ENCODE data around the gene ELFN1. TPM values are rescaled to one million over a fixed set of nuclear protein-coding genes. Genes with fewer than 3 reads are reported as not detected.

ELFN1 gene
- total and polyA plus RNA-seq, 9 of the 15 experiments (the other 6 are each of a cell fraction or from before 2014, with no cell fraction given), result 0.04 to 0.64 (median 0.18) TPM; not detected in 2

DNA sequence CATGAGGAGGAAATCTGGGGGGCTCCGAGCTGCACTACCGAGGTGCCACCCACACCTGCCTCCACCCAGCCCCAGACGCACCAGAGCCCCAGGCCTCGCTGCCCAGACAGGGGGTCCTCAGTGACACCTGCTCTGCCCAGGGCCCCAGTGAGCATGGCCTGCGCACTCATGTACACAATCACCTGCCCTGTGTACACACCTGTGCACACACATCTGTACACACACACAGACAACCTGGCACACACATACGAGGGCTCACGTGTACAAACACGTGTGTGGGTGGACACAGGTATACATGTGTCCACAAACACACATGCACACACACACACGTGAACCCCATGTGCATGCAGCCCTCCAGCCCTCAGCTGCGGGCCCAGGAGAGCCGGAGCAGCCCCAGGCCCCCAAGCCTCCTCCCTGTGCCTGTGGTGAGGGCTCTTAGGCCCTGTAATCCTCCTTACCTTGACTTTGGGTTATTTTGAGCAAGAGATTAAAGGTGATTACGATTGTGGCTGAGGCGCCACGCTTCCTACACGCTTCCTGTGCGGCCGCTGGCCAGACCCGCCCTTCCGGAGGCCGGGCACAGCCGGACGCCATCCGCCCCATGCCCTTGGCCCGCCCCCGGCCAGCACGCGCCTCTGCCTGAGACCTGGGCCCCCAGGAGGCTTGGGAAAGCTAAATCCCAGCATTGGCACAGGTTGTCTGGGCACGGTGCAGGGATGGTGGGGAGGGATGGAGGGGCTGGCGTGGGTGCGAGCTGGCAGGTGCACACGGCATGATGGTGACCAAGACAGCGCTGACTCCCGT is 71.9 kb downstream of the ELFN1 start (continued):
- TF ChIP-seq, protein P1, sequence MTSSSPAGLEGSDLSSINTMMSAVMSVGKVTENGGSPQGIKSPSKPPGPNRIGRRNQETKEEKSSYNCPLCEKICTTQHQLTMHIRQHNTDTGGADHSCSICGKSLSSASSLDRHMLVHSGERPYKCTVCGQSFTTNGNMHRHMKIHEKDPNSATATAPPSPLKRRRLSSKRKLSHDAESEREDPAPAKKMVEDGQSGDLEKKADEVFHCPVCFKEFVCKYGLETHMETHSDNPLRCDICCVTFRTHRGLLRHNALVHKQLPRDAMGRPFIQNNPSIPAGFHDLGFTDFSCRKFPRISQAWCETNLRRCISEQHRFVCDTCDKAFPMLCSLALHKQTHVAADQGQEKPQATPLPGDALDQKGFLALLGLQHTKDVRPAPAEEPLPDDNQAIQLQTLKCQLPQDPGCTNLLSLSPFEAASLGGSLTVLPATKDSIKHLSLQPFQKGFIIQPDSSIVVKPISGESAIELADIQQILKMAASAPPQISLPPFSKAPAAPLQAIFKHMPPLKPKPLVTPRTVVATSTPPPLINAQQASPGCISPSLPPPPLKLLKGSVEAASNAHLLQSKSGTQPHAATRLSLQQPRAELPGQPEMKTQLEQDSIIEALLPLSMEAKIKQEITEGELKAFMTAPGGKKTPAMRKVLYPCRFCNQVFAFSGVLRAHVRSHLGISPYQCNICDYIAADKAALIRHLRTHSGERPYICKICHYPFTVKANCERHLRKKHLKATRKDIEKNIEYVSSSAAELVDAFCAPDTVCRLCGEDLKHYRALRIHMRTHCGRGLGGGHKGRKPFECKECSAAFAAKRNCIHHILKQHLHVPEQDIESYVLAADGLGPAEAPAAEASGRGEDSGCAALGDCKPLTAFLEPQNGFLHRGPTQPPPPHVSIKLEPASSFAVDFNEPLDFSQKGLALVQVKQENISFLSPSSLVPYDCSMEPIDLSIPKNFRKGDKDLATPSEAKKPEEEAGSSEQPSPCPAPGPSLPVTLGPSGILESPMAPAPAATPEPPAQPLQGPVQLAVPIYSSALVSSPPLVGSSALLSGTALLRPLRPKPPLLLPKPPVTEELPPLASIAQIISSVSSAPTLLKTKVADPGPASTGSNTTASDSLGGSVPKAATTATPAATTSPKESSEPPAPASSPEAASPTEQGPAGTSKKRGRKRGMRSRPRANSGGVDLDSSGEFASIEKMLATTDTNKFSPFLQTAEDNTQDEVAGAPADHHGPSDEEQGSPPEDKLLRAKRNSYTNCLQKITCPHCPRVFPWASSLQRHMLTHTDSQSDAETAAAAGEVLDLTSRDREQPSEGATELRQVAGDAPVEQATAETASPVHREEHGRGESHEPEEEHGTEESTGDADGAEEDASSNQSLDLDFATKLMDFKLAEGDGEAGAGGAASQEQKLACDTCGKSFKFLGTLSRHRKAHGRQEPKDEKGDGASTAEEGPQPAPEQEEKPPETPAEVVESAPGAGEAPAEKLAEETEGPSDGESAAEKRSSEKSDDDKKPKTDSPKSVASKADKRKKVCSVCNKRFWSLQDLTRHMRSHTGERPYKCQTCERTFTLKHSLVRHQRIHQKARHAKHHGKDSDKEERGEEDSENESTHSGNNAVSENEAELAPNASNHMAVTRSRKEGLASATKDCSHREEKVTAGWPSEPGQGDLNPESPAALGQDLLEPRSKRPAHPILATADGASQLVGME (CRISPR knock-in tag; IDR thresholded peaks at IDR 0.05), result 0 out of 2 replicates have a peak, but pooled peaks have one; percentile 12
- TF ChIP-seq, protein P2, sequence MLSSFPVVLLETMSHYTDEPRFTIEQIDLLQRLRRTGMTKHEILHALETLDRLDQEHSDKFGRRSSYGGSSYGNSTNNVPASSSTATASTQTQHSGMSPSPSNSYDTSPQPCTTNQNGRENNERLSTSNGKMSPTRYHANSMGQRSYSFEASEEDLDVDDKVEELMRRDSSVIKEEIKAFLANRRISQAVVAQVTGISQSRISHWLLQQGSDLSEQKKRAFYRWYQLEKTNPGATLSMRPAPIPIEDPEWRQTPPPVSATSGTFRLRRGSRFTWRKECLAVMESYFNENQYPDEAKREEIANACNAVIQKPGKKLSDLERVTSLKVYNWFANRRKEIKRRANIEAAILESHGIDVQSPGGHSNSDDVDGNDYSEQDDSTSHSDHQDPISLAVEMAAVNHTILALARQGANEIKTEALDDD (IDR thresholded peaks at IDR 0.05), result no peak
- TF ChIP-seq KLF1 (tag; IDR thresholded peaks at IDR 0.05) (peak; percentile 97), TOE1 (IDR thresholded peaks at IDR 0.05; ENCODE audit: borderline replicate concordance) (no peak; the same call in 1 of the 2 replicates), TOE1 (CRISPR knock-in tag; IDR thresholded peaks at IDR 0.05; ENCODE audit: borderline replicate concordance, low read depth) (0 out of 2 replicates have a peak, but pooled peaks have one; percentile 53), HMG20A (CRISPR knock-in tag; conservative IDR thresholded peaks at IDR 0.05) (no peak), MCM3 (IDR thresholded peaks at IDR 0.05) (no peak), ARID2 (IDR thresholded peaks at IDR 0.05) (peak; percentile 91), CTBP1 (IDR thresholded peaks at IDR 0.05; ENCODE audit: borderline replicate concordance) (peak; percentile 40; the same call in 1 of the 2 replicates), ZNF780A (CRISPR knock-in tag; IDR thresholded peaks at IDR 0.05) (no peak), PCBP2 (IDR thresholded peaks at IDR 0.05; ENCODE audit: low read depth, low read length, poor library complexity, severe bottlenecking) (no peak), MYNN (IDR thresholded peaks at IDR 0.05) (no peak), MYNN (CRISPR knock-in tag; IDR thresholded peaks at IDR 0.05) (no peak), POLR2A (conservative IDR thresholded peaks at IDR 0.05) (peak; percentile 71), SAP30 (IDR thresholded peaks at IDR 0.05; ENCODE audit: borderline replicate concordance, insufficient read depth, low read depth, low read length, poor library complexity, severe bottlenecking) (peak; percentile 93)
- TF ChIP-seq, protein P3, sequence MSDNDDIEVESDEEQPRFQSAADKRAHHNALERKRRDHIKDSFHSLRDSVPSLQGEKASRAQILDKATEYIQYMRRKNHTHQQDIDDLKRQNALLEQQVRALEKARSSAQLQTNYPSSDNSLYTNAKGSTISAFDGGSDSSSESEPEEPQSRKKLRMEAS (CRISPR knock-in tag; IDR thresholded peaks at IDR 0.05), result peak; percentile 97
- TF ChIP-seq, protein P4, sequence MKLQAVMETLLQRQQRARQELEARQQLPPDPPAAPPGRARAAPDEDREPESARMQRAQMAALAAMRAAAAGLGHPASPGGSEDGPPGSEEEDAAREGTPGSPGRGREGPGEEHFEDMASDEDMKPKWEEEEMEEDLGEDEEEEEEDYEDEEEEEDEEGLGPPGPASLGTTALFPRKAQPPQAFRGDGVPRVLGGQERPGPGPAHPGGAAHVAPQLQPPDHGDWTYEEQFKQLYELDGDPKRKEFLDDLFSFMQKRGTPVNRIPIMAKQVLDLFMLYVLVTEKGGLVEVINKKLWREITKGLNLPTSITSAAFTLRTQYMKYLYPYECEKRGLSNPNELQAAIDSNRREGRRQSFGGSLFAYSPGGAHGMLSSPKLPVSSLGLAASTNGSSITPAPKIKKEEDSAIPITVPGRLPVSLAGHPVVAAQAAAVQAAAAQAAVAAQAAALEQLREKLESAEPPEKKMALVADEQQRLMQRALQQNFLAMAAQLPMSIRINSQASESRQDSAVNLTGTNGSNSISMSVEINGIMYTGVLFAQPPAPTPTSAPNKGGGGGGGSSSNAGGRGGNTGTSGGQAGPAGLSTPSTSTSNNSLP (IDR thresholded peaks at IDR 0.05; ENCODE audit: borderline replicate concordance, low read depth, low read length), result no peak
- TF ChIP-seq, protein P5, sequence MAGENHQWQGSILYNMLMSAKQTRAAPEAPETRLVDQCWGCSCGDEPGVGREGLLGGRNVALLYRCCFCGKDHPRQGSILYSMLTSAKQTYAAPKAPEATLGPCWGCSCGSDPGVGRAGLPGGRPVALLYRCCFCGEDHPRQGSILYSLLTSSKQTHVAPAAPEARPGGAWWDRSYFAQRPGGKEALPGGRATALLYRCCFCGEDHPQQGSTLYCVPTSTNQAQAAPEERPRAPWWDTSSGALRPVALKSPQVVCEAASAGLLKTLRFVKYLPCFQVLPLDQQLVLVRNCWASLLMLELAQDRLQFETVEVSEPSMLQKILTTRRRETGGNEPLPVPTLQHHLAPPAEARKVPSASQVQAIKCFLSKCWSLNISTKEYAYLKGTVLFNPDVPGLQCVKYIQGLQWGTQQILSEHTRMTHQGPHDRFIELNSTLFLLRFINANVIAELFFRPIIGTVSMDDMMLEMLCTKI (IDR thresholded peaks at IDR 0.05; ENCODE audit: partially characterized antibody), result no peak
